Inflammatory macrophage treated with lipopolysaccharide for 4 hours (primary cell): ENCODE measurements around the gene RNF43.

Experiments
- DNase-seq: peaks from one replicate; pipeline ENCODE4 v3.0.0-alpha.2; 2020

RNF43 gene

DNA sequence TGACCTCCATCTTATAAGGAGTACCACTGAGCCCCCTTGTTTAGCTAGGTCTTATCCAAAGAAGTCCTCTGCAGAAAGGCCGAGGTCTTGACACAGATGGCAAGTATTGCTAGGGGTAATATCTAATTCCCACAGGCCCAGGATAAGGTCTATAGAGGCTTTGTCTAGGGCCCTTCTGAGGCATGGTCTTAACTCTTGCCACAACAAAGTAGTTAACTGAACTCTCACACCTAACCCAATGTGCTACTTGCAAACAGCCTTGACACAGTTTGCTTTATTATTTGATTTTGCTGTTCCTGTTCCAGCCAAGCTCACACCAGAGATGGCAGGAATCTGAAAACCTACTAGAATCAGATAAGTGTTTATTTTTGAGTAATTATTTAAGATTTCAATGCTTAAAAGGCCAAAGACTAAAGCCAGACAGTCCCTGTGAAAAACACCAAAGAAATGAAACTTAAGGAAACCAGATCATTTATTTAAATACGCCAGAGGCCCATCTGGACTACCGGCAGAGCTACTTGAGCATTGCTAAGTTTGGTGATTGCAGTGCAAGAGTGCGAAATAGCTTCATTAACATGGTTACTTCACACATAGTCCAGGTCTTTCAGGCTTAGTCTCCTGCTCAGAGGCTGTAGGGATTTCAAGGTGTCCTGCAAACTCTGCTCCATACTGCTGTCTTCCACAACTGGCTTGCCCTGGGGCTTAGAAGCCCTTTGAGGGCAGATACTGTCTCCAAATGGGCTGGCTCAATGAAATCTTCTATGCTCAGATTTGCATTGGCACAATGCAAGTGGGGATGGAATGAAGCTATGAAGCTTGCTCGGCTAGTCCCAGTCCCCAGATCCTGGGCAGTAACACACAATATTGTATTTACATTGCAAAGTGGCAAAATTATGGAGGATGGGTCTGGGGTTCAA is 36.9 kb downstream of the RNF43 start:
- no peak for DNase-seq

DNA sequence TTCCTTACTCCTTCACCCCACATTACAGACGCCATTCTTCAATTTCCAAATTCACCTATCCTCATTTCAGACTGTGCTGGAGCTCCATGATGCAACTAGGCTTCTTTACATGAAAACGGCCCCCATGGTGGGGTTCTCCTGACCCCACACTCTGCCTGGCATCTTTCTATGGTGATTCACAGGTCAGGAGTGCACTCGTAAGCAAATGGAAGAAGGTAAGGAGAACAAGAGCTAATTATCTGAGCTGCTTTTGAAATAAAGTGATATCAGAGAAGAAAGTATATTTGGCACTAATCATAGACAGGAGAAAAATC is 37.9 kb downstream of the RNF43 start:
- no peak for DNase-seq

DNA sequence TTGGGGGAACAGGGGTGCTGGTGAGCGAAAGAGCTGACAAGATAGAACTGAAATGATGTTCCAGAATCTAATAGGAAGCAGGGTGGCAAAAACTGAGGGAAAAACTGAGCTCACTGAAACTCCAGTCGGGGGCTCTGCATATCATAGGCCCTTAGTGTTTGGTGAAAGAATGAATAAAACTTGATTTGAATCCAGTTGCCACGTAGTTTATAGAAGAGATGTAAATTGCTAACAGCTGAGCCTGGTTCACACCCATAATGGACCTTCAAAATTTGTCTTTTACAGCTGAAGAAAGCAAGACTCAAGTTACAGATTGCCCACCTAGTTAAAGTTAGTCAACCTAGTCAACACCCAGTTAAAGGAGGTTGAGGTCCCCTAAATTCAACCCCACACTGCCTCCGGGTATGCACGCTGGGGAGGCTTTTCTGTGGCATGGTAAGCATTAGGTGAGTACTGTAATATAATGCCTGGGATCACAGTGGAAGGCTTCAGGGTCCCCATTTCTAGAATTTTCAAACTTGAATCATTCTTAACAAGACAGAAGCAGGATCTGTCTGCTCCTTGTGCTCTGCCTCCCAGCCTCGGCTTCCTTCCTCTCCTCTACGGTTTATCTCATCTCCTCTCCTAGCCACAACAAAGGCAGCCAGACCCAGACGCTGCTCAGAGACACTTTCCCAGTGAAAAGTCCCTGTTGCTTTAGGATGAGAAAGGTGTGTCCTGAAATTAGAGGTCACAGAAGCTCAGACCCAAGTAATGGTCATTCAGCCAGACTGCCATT is 38.4 kb downstream of the RNF43 start:
- DNase-seq, result no peak

DNA sequence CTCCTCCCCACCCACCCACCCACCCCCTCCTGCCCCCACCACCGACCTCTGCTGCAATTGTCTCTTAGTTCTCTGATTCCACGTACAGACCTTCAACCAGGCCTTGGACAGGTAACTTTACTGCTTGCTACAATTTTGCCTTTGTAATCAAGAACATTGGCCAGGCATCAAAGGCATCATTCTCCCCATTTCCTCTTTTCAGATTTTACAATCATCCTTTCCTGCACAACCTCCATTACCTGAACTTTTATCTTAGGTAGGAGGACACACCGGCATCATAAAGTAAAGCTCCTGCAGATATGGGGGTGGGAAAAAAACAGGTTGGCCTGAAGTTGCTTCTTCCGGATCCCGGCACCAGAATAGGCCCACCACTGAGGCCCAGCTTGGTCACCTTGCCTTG is 39.7 kb downstream of the RNF43 start:
- no peak for DNase-seq

DNA sequence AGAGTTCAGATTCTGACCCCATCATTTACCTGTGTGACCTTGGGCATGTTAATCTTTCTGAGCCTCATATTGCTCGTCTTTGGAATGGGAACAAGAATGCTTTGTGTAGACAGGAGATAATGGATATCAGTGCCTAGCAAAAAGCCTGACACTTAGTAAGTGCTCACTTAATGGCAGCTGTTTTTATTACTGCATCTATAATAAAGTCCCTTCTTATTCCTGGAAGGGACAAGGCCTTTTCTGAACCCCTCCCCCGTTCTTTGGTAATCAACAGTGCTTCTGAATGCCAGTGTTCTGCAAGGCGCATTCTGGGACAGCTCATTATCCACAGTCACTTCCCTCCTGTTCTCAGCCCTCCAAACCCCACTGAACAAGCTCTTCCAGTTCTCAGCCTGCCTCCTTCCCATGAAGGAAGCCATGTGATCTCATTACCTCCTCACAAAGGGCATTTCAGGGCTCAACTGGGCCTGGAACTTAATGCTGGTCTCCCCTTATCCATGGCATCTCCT is 40.2 kb downstream of the RNF43 start:
- DNase-seq, result peak; percentile 44

DNA sequence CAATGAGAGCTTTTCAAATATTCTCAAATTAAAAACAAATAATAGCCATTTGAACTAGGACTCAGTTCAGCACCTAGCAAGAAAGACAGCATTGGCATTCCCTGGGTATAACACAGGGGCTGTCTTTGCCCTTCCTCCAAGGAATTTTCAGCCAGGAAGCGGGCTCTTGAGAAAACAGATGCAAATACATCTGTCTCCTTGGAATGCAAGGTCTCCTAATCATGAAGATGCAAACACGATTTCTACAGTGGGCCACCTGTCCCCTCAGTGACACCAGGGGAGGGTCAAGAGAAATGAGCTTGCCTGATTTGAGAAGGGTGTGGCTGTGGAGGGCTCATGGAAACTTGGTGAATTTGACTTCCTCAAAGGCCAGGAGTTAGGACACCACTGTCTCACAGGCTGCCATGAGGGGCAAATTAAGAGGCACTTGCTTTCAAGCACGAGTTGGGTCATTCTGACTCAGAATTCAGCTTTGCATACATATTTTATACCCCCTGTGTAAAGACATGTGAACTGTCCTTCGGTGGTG is 40.8 kb downstream of the RNF43 start:
- peak; percentile 86 for DNase-seq

DNA sequence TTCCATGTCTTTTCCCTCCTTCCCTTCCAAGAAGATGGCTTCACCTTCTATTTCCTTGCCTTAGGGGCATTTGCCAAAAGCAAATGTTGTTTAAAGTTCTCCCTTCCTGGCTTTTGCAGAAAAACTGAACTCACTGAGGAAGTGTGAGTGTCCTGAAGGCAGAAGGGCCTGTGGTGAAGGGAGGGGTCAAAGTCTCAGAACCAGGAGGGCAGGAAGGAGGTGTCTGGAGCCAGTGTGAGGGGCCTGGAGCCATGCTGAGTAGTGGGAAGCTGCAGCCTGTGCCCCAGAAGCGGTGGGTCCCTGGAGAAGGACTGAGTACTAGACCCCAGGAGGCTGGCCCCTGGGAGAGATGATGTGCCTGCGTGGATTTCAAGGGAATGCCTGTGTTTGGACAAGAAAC is 41.5 kb downstream of the RNF43 start:
- peak; percentile 11 for DNase-seq

DNA sequence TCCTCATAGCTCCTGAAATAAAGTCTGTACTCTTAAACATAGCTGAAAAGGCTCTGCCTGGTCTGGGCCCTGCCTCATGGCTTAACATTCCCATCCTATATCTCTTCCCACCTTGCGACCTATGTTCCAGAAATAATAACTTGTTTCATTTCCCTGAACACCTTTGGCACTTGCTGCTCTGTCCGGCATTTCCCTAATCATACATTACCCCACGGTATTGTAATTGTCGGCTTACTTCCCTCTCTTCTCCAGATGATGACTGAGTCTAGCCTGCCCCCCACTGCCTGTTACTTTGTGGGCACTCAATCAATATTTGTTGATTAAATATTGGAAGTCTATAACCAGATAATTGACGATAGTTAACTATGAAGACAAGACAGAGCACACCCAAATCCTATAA is 42.1 kb downstream of the RNF43 start:
- DNase-seq, result peak; percentile 52

DNA sequence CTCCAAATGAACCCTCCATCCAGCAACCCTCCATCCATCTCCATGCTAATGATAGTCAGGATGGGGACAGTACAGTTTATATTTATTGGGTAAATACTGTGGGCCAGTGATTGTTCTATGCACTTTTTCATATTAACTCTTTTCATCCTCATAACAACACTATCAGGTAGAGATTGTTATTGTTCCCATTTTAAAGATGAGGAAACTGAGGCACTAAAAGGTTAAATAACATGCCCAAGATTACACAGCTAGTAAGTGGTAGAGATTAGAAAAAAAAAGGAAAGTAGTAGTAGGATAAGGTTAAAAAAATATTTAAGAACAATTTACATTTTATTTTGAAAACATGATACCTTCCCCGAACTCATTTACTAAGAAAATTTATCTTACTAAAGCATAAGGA is 43.4 kb downstream of the RNF43 start:
- no peak for DNase-seq

DNA sequence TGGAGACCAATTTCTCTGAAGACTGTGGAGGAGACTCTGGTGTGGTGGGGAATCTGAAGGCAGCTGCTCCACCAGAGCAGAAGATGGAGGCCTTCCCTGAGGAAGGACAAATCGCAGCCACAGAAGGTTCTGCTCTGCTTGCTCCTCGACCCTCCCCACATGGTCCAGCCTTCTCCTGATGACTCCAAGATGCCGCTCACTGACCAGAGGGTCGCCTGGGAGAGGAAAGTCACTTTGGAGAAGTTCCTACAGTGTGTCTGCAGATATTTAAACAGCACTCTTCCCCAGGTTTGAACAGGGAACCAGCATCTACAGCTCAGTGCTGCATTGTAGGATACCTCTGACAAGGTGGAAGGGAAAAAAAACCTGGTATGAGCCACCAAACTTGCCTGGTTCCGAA is 44.3 kb downstream of the RNF43 start:
- DNase-seq, result no peak

DNA sequence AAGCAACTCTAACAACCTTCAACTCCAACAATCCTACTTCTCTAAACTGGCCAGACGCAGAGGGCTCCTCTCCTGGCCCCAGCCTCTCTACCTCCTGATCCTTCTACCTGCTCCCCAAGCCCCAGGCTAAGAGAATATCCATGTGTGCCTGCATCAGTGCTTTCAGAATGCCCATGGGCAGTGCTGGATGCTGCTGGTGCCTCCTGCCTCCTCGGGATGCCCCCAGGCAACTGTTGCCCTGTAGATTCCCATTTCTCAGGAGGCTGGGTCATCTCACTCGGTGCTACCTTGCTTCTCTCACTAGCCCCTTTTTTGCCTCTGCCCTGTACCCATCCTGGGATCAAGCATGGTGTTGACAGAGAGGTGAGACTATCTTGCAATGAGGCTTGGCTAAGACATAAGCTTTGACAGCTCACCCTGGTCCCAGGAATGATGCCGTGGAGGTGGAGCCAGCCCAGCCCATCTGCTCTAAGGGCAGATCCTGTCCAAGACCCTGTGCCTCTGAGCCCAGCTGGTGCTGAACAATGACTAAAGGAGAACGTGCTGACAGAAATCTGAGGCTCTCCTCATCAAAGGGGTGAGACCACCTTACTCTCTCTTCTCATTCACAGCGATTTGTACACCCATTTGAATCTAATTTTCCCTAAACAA is 45.9 kb downstream of the RNF43 start:
- DNase-seq, result no peak

DNA sequence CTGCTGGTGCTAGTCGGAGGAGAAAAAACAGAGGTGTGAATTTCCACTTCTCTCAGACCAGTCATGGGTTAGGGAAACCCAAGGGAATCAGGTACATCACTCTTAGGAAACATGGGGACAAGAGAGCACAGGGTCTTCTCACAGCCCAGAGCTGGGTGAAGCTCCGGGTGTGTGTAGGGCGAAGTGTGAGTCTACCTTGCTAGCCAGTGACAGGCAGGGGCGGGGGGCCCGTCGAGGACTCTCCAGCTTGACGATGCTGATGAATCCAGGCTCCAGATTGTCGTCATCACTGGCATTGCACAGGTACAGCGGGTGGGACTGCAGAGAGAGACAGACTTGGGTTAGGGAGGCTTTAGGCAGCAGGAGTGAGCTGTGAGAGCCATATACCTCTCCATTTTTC is 46.6 kb downstream of the RNF43 start:
- no peak for DNase-seq

DNA sequence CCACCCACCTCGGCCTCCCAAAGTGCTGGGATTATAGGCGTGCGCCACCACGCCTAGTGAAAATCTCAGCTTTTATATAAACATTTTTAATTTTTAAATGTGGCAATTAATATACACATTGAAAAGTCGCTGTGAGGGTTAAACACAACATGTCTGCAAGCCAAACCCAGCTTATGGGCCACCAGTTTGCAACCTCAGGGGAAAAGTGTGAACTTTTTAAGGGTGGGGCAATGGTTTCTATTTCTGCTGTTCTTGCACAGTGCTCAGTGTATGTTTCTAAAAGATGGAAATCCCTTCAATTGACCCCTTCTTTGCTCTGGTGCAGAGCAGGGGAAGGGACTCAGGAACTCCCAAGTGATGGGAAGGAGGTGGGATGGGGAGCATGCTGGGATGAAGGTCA is 47.0 kb downstream of the RNF43 start:
- DNase-seq, result no peak

DNA sequence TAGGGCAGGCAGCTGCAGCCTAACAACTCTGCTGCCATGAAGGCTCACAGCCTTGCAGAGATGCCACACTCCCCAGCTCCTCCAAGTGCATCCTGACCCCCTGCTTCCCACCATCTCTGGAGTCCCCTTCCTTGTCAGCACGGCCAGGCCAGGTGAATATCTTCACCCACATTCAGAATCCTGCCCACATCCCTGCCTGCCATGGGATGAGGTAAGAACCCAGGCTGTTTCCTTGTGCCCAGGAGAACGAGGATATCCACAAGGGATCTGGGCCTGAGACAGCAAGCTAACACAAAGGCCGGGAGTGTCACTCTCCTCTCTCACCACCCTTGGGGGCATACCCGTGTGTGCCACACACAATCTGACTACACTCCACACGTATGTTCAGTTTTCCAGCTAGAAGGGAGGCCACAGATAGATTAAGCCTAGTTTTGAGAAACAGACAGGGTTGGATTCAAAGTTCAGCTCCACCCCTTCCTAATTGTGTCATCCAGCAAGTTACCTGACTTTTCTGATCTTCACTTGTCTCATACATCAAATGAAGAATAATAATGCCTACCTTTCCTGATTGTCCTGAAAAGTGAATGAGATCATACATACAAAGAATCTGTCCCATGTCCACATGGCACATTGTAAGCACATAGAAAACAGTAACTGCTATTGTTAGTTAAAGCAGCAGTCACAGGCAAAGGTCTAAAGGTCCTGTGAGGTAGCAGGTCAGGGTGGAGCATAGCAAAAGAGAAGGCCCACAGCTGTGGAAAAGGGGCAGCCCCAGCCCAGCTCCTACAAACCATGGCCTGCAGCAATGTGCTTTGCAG is 47.9 kb downstream of the RNF43 start:
- no peak for DNase-seq

DNA sequence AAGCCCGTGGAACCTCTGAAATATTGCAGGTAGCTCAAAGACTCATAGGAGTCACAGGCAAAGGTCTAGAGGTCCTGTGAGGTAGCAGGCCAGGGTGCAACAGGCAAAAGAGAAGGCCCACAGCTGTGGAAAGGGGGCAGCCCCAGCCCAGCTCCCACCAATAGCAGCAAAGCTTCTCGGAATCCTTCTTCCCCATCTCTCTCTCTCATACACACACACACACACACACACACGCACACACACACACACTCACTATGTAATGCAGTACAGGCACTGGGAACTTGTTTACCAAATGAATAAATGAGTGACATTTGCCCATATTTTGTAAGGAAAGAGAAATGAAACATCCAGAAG is 48.5 kb downstream of the RNF43 start:
- peak; percentile 11 for DNase-seq
